Stimulated activated CD4-positive, alpha-beta T cell treated with anti-CD3 and anti-CD28 coated beads, Interleukin-2, amount 100 ng/mL, for 48 hours (primary cell): ENCODE measurements around the gene CALD1.

Experiments used
- DNase-seq, 2 donors: peaks; one replicate each; pipeline ENCODE4 v3.0.0-alpha.2; 2020

CALD1 gene

DNA sequence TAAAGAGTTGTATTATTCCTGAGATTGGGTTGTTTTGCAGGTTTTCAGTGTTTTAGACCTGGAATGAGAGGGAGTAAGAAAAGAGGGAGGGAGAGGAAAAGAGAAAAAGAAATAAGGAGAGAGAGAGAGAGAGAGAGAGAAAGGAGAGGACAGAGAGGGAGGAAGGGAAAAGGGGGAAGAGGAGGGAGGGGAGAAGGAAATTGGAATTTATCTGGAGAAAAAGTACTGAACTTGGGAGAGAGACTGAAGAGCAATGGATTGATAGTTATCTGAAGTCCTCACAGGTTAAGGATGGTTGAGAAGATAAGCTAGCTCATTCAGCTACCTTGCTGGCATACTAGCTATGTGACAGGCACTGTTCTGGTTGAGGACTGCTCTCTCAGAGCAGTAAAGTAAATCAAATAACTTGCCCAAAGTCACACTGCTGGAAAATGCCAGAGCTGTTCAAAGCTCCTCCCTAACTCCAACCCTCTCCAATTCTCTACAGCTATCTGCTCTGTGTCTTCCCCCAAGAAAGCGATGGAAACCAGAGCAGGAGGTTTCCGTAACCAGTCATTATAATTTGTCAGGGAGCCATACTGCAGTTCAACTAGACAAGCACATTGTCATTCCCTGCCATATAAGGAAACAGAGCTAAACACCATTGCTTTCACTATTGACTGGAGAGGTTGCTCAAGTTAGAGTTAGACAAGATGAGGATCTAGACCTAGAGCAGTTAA lies 10.7 kb downstream of the CALD1 start:
- no peak for DNase-seq

DNA sequence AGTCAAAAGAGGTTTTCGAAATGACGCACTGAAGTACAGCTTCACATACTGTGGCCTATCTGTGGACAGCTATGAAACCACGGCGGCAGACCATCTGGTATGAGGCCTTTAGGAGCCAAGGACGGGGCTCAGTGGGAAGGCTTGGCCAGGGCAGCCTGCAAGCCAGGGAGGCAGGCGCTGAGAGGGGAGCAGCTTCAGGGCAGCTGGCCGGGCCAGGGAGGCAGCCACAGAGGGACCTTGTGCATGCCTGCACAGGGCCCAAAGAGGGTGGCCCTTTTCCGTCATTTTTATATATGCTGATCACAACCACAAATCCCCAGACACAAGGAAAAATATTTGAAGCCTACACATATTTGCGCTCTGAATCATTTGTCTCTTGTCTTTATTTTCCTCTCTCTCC lies 13.5 kb downstream of the CALD1 start:
- DNase-seq = no peak

DNA sequence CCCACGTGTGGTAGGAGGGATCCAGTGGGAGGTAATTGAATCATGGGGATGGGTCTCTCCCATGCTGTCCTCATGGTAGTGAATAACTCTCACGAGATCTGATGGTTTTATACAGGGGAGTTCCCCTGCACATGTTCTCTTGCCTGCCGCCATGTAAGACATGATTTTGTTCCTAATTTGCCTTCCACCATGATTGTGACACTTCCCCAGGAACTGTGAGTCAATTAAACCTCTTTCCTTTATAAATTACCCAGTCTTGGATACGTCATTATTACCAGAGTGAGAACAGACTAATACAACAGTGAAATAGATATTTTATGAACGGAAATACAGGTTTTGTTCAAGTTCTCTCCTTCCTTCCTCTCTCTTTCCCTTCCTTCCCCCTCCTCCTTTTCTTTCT lies 15.8 kb downstream of the CALD1 start:
- DNase-seq = no peak

DNA sequence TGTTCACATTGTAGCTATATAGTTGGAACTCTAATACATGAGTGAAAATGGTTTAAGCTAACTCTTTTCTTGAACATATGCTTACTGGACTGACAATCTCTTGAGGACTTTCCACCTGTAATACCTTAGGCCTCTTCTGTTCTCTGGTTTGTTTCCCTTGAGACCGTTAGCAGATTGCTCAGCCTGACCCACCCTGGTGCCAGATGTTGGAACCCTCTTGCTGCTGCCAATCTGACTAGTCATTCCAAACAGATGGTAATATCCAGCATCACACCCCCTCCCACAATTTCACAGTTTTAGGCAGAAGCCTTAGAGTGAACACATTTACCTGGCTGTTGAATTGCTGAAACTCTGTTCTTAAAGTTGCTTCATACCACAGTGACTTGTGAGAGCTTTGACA lies 18.7 kb downstream of the CALD1 start:
- DNase-seq = no peak

DNA sequence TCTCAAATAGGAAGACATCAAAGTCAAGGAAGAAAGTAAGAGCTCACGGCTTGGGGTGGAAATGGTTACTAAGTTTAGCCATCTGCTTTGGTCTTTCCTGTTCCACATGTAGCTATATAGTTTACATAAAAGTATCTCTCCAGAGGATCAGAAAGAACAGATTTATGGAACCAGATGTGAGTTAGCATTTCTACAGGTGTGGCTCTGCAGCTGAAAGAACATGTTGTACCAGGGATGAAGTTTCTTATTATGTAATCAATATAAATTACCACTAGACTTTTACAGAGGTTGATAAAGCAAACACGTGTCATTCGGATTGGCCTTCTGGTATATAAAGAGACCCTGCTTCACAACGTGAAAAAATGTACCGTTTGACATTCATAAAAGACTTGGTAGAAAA lies 19.9 kb downstream of the CALD1 start:
- no peak for DNase-seq

DNA sequence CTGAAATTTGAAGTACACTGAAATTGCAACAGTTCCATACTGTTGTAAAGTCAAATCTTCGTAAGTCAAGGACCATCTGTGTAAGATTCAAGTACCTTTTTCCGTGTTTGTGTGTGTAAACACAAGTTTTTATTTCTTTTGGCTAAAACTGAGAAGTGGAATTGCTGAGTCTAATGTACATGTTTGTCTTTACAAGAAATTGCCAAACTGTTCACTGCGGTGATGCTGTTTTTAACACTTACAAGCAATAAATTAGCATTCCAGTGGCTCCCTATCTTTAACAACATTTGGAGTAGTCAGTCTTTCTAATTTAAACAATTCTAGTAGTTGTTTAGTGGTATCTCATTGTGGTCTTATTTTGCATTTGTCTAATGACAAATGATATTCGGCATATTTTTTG lies 23.3 kb downstream of the CALD1 start:
- no peak for DNase-seq

GRCh38 chr7:134804351-134804750 lies 24.9 kb downstream of the CALD1 start:
- no peak for DNase-seq

GRCh38 chr7:134804854-134805253 lies 25.4 kb downstream of the CALD1 start:
- DNase-seq = no peak

- DNase-seq = no peak
These were observed 26.8 kb downstream of the CALD1 start for GRCh38 chr7:134806197-134806596.

- no peak for DNase-seq
These were observed 30.2 kb downstream of the CALD1 start for GRCh38 chr7:134809616-134810015.

- no peak for DNase-seq
These were observed 32.3 kb downstream of the CALD1 start for GRCh38 chr7:134811765-134812164.

GRCh38 chr7:134813663-134814396 lies 34.4 kb downstream of the CALD1 start:
- DNase-seq = no peak

- DNase-seq = no peak
These were observed 35.4 kb downstream of the CALD1 start for GRCh38 chr7:134814730-134815364.

- no peak for DNase-seq
These were observed 39.3 kb downstream of the CALD1 start for GRCh38 chr7:134818613-134819345.

DNA sequence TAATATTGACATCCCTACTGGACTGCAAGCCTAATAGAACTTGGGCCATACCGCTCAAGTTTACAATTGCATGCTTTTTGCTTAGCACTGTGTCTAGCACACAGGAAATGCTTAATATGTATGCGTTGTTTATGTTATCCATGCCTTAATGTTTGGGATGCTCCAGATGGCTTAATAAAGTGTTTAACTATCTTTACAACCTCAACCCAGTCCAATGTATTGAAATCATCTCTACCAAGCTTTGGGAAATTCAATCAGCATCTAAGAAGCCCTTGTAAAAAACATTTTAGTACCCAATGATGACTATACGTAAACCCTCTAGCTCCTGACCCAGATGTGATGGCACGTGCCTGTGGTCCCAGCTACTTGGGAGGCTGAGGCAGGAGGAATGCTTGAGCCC lies 40.0 kb downstream of the CALD1 start:
- DNase-seq = no peak

DNA sequence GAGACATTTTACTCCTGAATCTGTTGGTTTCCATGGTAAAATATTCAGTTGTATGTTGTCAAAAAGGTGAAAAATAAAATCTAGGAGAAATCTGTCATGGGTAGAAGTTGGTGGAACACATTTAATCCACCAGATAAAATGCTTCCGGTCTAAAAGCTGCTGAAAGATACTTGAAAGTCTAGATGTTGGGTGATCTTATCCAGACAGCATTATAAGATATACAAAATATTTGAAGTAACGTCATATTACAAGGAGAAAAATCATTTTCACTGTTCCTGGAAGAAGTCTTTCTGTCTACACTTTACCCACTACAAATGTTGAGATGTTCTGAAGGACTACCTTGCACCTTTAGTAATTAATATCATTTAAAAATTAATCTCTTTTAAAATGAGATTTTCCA lies 40.9 kb downstream of the CALD1 start:
- no peak for DNase-seq

DNA sequence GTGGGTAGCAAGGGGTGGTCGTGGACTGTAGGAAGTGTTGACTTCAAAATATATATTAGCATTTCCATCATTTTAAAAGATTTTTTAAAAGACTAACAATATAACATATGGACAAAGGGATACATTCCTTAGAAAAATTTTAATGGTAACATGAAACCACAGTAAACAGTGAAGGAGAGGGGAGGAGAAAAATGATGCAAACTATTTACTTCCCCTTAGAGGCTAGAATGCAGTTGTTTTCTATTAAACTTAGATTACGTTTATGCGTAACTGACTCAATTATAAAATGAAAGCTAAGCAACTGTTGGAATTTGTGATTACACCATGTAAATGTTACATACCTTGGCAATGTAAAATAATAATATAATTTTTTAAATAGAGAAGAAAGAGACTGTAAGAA lies 41.3 kb downstream of the CALD1 start:
- no peak for DNase-seq

DNA sequence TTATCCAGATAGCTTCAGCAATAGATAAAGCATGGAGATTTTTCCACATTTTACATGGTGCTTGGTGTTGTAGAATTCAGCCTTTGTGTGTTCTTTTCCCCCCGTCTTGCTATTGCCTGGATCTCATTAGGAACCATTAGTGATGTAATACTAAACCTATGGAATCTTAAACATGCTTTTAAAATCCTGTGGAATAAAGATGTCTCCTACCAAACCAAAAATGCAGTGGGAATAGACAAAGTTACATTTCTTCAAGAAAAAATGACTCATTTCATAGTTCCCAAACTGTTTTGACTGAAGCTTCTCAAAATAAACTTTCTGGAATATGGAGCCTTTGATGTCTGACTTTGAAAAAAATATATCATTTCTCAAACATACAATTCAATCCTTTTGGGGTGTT lies 44.0 kb downstream of the CALD1 start:
- no peak for DNase-seq

GRCh38 chr7:134825666-134826065 lies 46.2 kb downstream of the CALD1 start:
- no peak for DNase-seq

GRCh38 chr7:134826105-134826504 lies 46.7 kb downstream of the CALD1 start:
- DNase-seq = no peak

DNA sequence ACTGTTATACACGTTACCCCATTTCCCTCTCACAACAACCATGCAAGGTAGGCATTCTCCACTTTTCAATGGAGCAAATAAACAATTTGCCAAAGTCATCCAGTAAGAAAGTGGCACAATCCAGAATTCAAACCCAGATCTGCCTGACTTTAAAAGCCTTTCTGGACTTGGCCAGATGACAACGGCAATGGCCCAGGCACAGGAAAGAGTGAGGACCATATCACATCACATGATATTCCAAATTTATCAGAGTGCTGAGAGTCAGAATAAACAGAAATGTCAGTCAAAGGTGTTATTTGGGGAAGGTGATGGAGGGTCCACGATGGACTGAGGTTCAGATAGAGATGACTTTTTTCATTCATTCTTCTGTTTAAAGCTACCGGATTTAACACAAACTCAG lies 48.0 kb downstream of the CALD1 start:
- DNase-seq = no peak

GRCh38 chr7:134827889-134828288 lies 48.5 kb downstream of the CALD1 start:
- DNase-seq = no peak

GRCh38 chr7:134828361-134828760 lies 48.9 kb downstream of the CALD1 start:
- no peak for DNase-seq
